ENCODE results near the gene CHGA.

Gene CHGA

GRCh38 chr14:92905667-92906066 lies 17.3 kb upstream of the CHGA start:
- no peak for DNase-seq

- DNase-seq: no peak
Measured at GRCh38 chr14:92906420-92906819, 16.5 kb upstream of the CHGA start.

- DNase-seq: no peak
Measured at GRCh38 chr14:92906823-92907222, 16.1 kb upstream of the CHGA start.

GRCh38 chr14:92907316-92907911 lies 15.5 kb upstream of the CHGA start:
- no peak for DNase-seq

- DNase-seq: peak; percentile 37
Measured at GRCh38 chr14:92914087-92914656, 8.8 kb upstream of the CHGA start.

- DNase-seq: no peak
Measured at GRCh38 chr14:92916201-92916600, 6.7 kb upstream of the CHGA start.

GRCh38 chr14:92917041-92917940 lies 5.7 kb upstream of the CHGA start:
- no peak for DNase-seq

GRCh38 chr14:92917956-92918355 lies 5.0 kb upstream of the CHGA start:
- no peak for DNase-seq

GRCh38 chr14:92920001-92920400 lies 2.9 kb upstream of the CHGA start:
- DNase-seq: no peak

GRCh38 chr14:92922155-92922735 lies 705 bp upstream of the CHGA start:
- DNase-seq: no peak

- DNase-seq: no peak
Measured at GRCh38 chr14:92923744-92924103, 774 bp downstream of the CHGA start.

- no peak for DNase-seq
Measured at GRCh38 chr14:92924247-92924646, 1.3 kb downstream of the CHGA start.

GRCh38 chr14:92925446-92925845 lies 2.5 kb downstream of the CHGA start:
- DNase-seq: no peak

GRCh38 chr14:92926180-92926845 lies 3.4 kb downstream of the CHGA start:
- no peak for DNase-seq

- DNase-seq: no peak
Measured at GRCh38 chr14:92926931-92927330, 4.0 kb downstream of the CHGA start.

- DNase-seq: no peak
Measured at GRCh38 chr14:92927349-92928257, 4.7 kb downstream of the CHGA start.

GRCh38 chr14:92928258-92928629 lies 5.3 kb downstream of the CHGA start:
- DNase-seq: no peak

GRCh38 chr14:92928961-92929688 lies 6.2 kb downstream of the CHGA start:
- no peak for DNase-seq

GRCh38 chr14:92929689-92930608 lies 7.0 kb downstream of the CHGA start:
- DNase-seq: no peak

Measured in activated T-cell treated with anti-CD3 and anti-CD28 coated beads, Interleukin-2, amount 50 U/mL, for 1 hour (primary cell).